GM19025 (cell line): Measurements from ENCODE around the gene ZFYVE28.
"Not testable (repeated sequence)": the region's sequence is repeated elsewhere in the genome, so short reads cannot be mapped to it uniquely, and the experiment has no call there.

Experiments used
- ATAC-seq: cut with Tn5 transposase; IDR thresholded peaks from one replicate; pipeline ENCODE4 v1.9.1; 2021; ENCODE audit warnings: mild to moderate bottlenecking, low read depth, moderate library complexity; ENCODE audit not compliant: unreplicated experiment

The ZFYVE28 gene

GRCh38 chr4:2394528-2394927 lies 23.9 kb downstream of the ZFYVE28 start:
- no peak for ATAC-seq

GRCh38 chr4:2393353-2394270 lies 24.8 kb downstream of the ZFYVE28 start:
- ATAC-seq, result no peak

- no peak for ATAC-seq
Measured at GRCh38 chr4:2390784-2391421, 27.5 kb downstream of the ZFYVE28 start.

- no peak for ATAC-seq
Measured at GRCh38 chr4:2390146-2390545, 28.3 kb downstream of the ZFYVE28 start.

- ATAC-seq, result no peak
Measured at GRCh38 chr4:2389691-2390090, 28.8 kb downstream of the ZFYVE28 start.

GRCh38 chr4:2388429-2389182 lies 29.8 kb downstream of the ZFYVE28 start:
- ATAC-seq, result no peak

- ATAC-seq, result no peak
Measured at GRCh38 chr4:2387829-2388228, 30.6 kb downstream of the ZFYVE28 start.

- ATAC-seq, result no peak
Measured at GRCh38 chr4:2387218-2387617, 31.2 kb downstream of the ZFYVE28 start.

- no peak for ATAC-seq
Measured at GRCh38 chr4:2386717-2387116, 31.7 kb downstream of the ZFYVE28 start.

- ATAC-seq, result no peak
Measured at GRCh38 chr4:2385516-2385915, 32.9 kb downstream of the ZFYVE28 start.

GRCh38 chr4:2384245-2384644 lies 34.2 kb downstream of the ZFYVE28 start:
- no peak for ATAC-seq

- ATAC-seq, result no peak
Measured at GRCh38 chr4:2383760-2384159, 34.7 kb downstream of the ZFYVE28 start.

GRCh38 chr4:2383220-2383631 lies 35.2 kb downstream of the ZFYVE28 start:
- ATAC-seq, result not testable (repeated sequence)

- not testable (repeated sequence) for ATAC-seq
Measured at GRCh38 chr4:2382769-2383202, 35.7 kb downstream of the ZFYVE28 start.

- not testable (repeated sequence) for ATAC-seq
Measured at GRCh38 chr4:2380589-2380988, 37.9 kb downstream of the ZFYVE28 start.

- ATAC-seq, result no peak
Measured at GRCh38 chr4:2378898-2379297, 39.5 kb downstream of the ZFYVE28 start.

GRCh38 chr4:2378401-2378800 lies 40.0 kb downstream of the ZFYVE28 start:
- no peak for ATAC-seq

- ATAC-seq, result no peak
Measured at GRCh38 chr4:2377241-2377640, 41.2 kb downstream of the ZFYVE28 start.

- no peak for ATAC-seq
Measured at GRCh38 chr4:2375427-2375826, 43.0 kb downstream of the ZFYVE28 start.

- ATAC-seq, result no peak
Measured at GRCh38 chr4:2373532-2373931, 44.9 kb downstream of the ZFYVE28 start.

GRCh38 chr4:2372488-2373030 lies 45.9 kb downstream of the ZFYVE28 start:
- no peak for ATAC-seq
